Renal cortical epithelial cell (primary cell): ENCODE data around the gene DDX21. TPM values are rescaled to one million over a fixed set of nuclear protein-coding genes. Genes with fewer than 3 reads are reported as not detected.
"Not testable (repeated sequence)": the region's sequence is repeated elsewhere in the genome, so short reads cannot be mapped to it uniquely, and the experiment has no call there.

Experiments
- DNase-seq: peaks from one replicate; pipeline ENCODE4 v3.0.0-alpha.2; 2011; ENCODE audit warnings: low read depth
- total RNA-seq: library from RNA; depleted of rRNA; stranded (reverse); fragments of >200 nt; gene quantifications from 2 replicates; pipeline ENCODE4 v1.2.3, GENCODE V29; 2014

The DDX21 gene
- total RNA-seq, 1 donor from 2014 or later = 107 TPM

DNA sequence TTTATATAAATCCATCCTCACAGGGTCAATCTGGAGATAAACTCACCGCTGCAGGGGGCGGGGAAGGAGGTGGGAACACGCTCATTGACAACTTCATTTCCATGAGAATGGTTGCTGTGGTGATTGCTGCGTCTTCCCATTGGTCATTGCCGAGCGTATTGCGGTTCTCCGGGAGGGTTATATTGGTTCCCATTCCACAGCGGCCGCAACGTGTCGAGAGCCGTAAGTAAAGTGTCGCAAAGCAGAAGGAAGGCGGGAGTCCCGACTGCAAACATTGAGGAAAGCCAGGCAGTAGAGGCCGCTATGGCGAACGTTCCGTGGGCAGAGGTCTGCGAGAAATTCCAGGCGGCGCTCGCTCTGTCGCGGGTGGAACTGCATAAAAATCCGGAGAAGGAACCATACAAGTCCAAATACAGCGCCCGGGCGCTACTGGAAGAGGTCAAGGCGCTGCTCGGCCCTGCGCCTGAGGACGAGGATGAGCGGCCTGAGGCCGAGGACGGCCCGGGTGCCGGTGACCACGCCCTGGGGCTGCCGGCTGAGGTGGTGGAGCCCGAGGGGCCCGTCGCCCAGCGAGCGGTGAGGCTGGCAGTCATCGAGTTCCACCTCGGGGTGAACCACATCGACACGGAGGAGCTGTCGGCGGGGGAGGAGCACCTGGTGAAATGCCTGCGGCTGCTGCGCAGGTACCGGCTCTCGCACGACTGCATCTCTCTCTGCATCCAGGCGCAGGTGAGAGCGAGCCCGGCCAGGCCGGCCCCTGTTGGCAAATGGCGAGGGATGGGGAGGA is 32.8 kb downstream of the DDX21 start, which contains the start of gene KIFBP:
KIFBP (plus strand) TSS at position 274 of the 787 bp plus-strand sequence; CDS start at position 304, 30 bp downstream.
- peak; percentile 98 for DNase-seq

DNA sequence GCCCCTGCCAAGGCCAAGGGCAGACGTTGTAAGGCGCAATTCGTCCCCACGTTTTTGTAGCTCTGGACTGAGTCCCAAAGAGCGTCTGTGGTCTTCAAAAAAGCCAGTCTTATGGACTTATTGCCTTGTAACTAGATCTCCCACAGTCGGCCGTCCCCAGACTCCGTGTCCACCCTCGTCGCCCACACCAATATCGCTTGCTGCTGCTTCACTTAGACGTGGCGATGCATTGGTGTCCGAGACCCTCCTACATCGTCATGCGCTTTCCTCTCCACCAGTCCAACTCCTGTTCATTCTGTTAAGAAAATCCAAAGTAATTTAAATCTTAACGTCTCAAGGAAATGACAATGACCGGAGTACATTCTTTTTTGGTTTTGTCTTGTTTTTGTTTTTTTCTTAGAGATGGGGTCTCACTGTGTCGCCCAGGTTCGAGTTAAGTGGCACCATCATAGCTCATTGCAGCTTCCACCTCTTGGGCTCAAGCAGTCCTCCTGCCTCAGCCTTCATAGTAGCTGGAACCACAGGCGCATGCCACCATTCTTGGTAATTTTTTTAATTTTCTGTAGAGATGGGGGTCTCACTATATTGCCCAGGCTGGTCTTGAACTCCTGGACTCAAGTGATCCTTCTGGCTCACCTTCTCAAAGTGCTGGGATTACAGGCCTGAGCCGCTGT is 33.5 kb downstream of the DDX21 start:
- peak; percentile 2 for DNase-seq

GRCh38 chr10:68992636-68993440 is 36.9 kb downstream of the DDX21 start:
- DNase-seq = peak; percentile 85

DNA sequence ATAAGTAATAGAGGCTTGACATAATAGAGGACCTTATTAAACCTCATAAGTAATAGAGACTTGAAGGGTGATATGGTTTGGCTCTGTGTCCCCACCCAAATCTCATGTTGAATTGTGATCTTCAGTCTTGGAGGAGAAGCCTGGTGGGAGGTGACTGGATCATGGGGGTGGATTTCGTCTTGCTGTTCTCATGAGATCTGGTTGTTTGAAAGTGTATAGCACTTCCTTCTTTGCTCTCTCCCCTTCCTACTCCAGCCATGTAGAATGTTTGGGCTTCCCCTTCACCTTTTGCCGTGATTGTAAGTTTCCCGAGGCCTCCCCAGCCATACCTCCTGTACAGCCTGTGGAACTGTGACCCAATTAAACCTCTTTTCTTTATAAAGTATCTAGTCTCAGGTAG is 41.2 kb downstream of the DDX21 start:
- no peak for DNase-seq

DNA sequence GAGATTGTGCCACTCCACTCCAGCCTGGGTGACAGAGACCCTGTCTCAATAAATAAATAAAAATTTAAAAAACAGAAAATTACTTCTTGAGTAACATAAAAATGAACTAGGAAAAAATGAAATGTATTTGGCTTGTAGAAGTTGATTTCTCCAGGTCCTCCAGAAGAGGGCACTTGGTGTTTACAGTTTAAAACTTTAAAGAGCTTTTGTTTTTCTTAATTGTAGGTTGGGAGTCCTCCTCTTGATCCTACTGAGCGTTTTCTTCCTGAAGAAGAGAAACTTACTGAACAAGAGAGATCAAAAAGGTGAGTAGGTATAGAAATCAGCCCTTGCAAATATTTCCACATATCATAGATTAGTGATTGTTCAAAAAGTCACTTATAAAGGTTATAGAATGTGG is 48.9 kb downstream of the DDX21 start:
- peak; percentile 73 for DNase-seq

GRCh38 chr10:69005704-69006485 is 49.9 kb downstream of the DDX21 start:
- no peak for DNase-seq

DNA sequence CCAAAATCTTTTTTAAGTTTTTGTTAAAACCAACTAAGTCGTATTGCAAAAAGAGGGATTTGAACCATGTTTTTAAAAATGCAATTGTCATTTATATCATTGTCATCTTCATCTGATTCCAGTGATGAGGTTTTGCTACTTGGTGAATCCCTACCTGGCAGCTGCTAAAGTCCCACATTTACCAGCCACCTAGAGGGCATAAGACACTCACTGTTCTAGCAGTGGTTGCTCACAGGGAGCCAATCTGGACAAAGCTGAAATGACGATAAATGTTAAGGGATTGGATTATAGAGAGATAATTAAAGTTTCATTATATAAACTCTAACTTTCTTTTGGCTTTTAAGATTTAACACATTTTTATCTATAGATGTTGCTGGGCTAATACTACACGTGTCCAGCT is 51.3 kb downstream of the DDX21 start:
- DNase-seq = no peak

DNA sequence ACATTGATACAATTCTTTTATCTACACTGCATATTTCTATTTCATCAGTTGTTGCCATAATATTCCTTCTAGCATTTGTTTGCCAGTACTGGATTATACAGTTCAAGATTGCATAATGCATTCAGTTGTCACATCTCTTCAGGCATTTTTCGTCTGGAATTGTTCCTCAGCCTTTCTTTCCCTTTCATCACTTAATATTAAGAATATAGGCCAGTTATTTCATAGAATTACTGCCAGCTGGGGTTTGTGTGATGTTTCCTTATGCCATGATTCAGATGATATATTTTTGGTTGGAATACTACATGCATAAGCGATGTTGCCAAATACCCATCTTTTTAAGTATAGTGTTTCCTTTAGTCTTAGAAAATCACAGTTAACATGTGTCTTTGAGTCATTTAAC is 53.4 kb downstream of the DDX21 start:
- no peak for DNase-seq

GRCh38 chr10:69010151-69010640 is 54.2 kb downstream of the DDX21 start:
- DNase-seq = no peak

DNA sequence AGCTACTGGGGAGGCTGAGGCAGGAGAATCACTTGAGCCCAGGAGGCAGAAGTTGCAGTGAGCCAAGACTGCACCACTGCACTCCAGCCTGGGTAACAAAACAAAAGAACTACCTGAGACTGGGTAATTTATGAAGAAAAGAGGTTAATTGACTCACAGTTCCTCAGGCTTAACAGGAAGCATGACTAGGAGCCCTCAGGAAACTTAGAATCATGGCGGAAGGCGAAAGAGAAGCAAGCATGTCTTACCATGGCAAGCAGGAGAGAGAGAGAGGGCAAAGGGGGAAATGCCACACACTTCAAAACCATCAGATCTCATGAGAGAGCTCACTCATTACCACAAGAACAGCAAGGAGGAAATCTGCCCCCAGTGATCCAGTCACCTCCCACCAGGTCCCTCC is 56.8 kb downstream of the DDX21 start:
- DNase-seq = not testable (repeated sequence)

DNA sequence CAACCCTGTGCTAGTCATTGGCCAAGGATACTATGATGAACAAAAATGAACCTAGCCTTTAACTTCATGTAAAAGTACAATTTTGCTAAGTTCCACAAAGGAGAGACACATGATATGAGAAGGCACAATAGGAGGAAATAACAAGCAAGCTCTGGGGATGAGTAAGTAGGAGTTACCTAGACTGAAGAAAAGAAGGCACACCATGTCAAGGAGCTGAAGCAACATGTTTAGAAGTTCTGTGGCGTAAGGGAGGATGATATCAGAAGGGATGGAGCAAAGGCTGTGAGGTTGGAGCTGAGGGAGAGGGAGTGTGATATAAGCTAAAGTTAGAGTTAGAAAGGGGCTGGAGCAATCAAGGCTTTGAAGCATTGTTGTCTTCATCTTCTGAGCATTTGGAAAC is 58.2 kb downstream of the DDX21 start:
- DNase-seq = peak; percentile 41

- DNase-seq = no peak
These were observed 62.6 kb downstream of the DDX21 start for GRCh38 chr10:69018613-69019012.

GRCh38 chr10:69022611-69023010 is 66.6 kb downstream of the DDX21 start:
- DNase-seq = no peak

DNA sequence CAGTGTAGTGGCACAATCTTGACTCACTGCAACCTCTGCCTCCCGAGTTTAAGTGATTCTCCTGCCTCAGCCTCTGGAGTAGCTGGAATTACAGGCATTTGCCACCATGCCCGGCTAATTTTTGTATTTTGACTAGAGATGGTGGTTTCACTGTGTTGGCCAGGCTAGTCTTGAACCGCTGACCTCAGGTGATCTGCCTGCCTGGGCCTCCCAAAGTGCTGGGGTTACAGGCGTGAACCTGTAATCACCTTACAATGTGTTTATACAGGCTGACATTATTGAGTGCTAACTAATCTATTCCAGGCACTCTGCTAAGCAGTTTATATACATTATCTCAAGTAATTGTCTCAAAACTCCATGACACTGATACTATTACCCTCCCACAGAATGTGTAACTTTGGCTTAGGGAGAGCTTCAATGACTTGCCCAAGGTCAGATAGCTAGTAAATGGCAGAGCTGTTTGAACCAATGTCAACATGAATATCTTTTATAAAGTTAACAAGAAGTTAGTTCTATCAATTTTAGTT is 69.5 kb downstream of the DDX21 start:
- no peak for DNase-seq

DNA sequence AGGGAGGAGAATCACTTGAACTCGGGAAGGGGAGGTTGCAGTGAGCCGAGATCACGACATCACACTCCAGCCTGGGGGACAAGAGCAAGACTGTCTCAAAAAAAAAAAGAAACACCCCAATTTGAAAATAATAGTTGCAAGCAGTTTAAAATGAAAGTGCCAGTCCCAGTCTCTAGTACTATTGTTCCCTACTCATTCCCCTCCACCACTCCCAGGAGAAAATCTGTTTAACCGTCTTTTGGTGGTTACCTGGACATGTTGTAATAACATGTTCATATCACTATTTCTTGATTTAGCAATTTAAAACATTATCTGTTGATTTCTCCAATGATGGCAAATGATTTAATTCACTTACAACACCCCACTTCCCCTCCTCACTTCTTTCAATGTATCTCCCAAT is 77.3 kb downstream of the DDX21 start:
- DNase-seq = no peak

Other genes with a start within 250 kb of the DDX21 start
- gene CCAR1, start 234.9 kb upstream of the DDX21 start, total RNA-seq = 19.4 and 54.3 TPM in 2 replicates
- gene STOX1, start 128.6 kb upstream of the DDX21 start, total RNA-seq = 0.35 and 2.9 TPM in 2 replicates
- gene DDX50, start 54.9 kb upstream of the DDX21 start, total RNA-seq = 62.9 and 64.3 TPM in 2 replicates
- gene KIFBP, start 32.6 kb downstream of the DDX21 start, total RNA-seq = 54.9 and 73.8 TPM in 2 replicates
- 18.0 and 53.7 TPM in 2 replicates for gene SRGN, start 131.9 kb downstream of the DDX21 start, total RNA-seq
- 77.3 and 79.3 TPM in 2 replicates for gene VPS26A, start 168.0 kb downstream of the DDX21 start, total RNA-seq
- gene SUPV3L1, start 224.1 kb downstream of the DDX21 start, total RNA-seq = 31.6 and 31.9 TPM in 2 replicates